ENCODE results near the gene CST9L.

The CST9L gene

GRCh38 chr20:23515250-23515939 lies 52.9 kb downstream of the CST9L start:
- H3K4me3 ChIP-seq (ENCODE audit: low read depth, low read length), result no peak overlapping the region
- TF ChIP-seq, protein P1, sequence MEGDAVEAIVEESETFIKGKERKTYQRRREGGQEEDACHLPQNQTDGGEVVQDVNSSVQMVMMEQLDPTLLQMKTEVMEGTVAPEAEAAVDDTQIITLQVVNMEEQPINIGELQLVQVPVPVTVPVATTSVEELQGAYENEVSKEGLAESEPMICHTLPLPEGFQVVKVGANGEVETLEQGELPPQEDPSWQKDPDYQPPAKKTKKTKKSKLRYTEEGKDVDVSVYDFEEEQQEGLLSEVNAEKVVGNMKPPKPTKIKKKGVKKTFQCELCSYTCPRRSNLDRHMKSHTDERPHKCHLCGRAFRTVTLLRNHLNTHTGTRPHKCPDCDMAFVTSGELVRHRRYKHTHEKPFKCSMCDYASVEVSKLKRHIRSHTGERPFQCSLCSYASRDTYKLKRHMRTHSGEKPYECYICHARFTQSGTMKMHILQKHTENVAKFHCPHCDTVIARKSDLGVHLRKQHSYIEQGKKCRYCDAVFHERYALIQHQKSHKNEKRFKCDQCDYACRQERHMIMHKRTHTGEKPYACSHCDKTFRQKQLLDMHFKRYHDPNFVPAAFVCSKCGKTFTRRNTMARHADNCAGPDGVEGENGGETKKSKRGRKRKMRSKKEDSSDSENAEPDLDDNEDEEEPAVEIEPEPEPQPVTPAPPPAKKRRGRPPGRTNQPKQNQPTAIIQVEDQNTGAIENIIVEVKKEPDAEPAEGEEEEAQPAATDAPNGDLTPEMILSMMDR (IDR thresholded peaks at IDR 0.05; ENCODE audit: borderline replicate concordance, insufficient read depth, low read depth, low read length), result no peak

- TF ChIP-seq, protein P1 (IDR thresholded peaks at IDR 0.05; ENCODE audit: borderline replicate concordance, insufficient read depth, low read depth, low read length), result no peak
- no peak overlapping the region for H3K4me3 ChIP-seq (ENCODE audit: low read depth, low read length)
These were observed 53.4 kb downstream of the CST9L start for GRCh38 chr20:23514848-23515247.

All from GM12875 (cell line).